NCI-H146 treated with DMSO at 0.1 percent for 48 hours (cell line): Measurements from ENCODE around the gene SLC18A3.

Experiments
- DNase-seq: peaks from one replicate; lab custom pipeline; 2025; ENCODE audit not compliant: unreplicated experiment; lab: John Stamatoyannopoulos, UW

The SLC18A3 gene

GRCh38 chr10:49610114-49610457 is at the start of gene SLC18A3:
Gene SLC18A3 (plus strand): TSS chr10:49610310. CDS start chr10:49610741, 431 bp downstream.
- peak; percentile 29 for DNase-seq

- no peak for DNase-seq
Observed at GRCh38 chr10:49560526-49560925, 49.6 kb upstream of the SLC18A3 start.

- DNase-seq: no peak
Observed at GRCh38 chr10:49562893-49563292, 47.2 kb upstream of the SLC18A3 start.

- no peak for DNase-seq
Observed at GRCh38 chr10:49564461-49565009, 45.6 kb upstream of the SLC18A3 start.

- DNase-seq: no peak
Observed at GRCh38 chr10:49567810-49568209, 42.3 kb upstream of the SLC18A3 start.

- no peak for DNase-seq
Observed at GRCh38 chr10:49568235-49568634, 41.9 kb upstream of the SLC18A3 start.

- no peak for DNase-seq
Observed at GRCh38 chr10:49569031-49569631, 41.0 kb upstream of the SLC18A3 start.

- no peak for DNase-seq
Observed at GRCh38 chr10:49571388-49571787, 38.7 kb upstream of the SLC18A3 start.

- no peak for DNase-seq
Observed at GRCh38 chr10:49572594-49573114, 37.5 kb upstream of the SLC18A3 start.

GRCh38 chr10:49575489-49576072 is 34.5 kb upstream of the SLC18A3 start:
- no peak for DNase-seq

GRCh38 chr10:49577182-49577925 is 32.8 kb upstream of the SLC18A3 start:
- DNase-seq: no peak

GRCh38 chr10:49578392-49578791 is 31.7 kb upstream of the SLC18A3 start:
- DNase-seq: no peak

- no peak for DNase-seq
Observed at GRCh38 chr10:49579621-49580020, 30.5 kb upstream of the SLC18A3 start.

- DNase-seq: no peak
Observed at GRCh38 chr10:49585387-49585786, 24.7 kb upstream of the SLC18A3 start.

- DNase-seq: no peak
Observed at GRCh38 chr10:49587981-49588380, 22.1 kb upstream of the SLC18A3 start.

GRCh38 chr10:49592726-49593563 is 17.2 kb upstream of the SLC18A3 start:
- DNase-seq: peak; percentile 8

- no peak for DNase-seq
Observed at GRCh38 chr10:49593564-49593875, 16.6 kb upstream of the SLC18A3 start.

GRCh38 chr10:49593998-49594397 is 16.1 kb upstream of the SLC18A3 start:
- DNase-seq: no peak

- peak; percentile 34 for DNase-seq
Observed at GRCh38 chr10:49594594-49594993, 15.5 kb upstream of the SLC18A3 start.

- DNase-seq: no peak
Observed at GRCh38 chr10:49595003-49595712, 15.0 kb upstream of the SLC18A3 start.
